ENCODE results near the gene RAB4A. TPM values are rescaled to one million over a fixed set of nuclear protein-coding genes. Genes with fewer than 3 reads are reported as not detected.

RAB4A gene
- total RNA-seq, 2 donors from 2014 or later: 80.9 to 103 TPM

- no peaks in the 10 kb centered on the region for H3K27me3 ChIP-seq
- no peak for TF ChIP-seq CTCF (IDR thresholded peaks at IDR 0.05)
- no peaks in the 10 kb centered on the region for H3K4me1 ChIP-seq
- H3K36me3 ChIP-seq: no peaks in the 10 kb centered on the region
- H3K9me3 ChIP-seq: no peaks in the 10 kb centered on the region
- intact Hi-C loops (cut with DNase I): no loop called here
- no peak overlapping the region for H3K4me3 ChIP-seq
- H3K27ac ChIP-seq: no peak overlapping the region
- no peak overlapping the region for H3K9ac ChIP-seq (ENCODE audit: low read depth in 2 of 2, low read length in 2 of 2)
- DNase-seq: no peak
Measured at GRCh38 chr1:229260297-229260696, 10.6 kb upstream of the RAB4A start.

- Histone ChIP-seq H3K27ac (no peak overlapping the region), H3K9me3 (no peaks in the 10 kb centered on the region), H3K36me3 (no peaks in the 10 kb centered on the region), H3K4me3 (no peak overlapping the region), H3K27me3 (no peaks in the 10 kb centered on the region), H3K9ac (ENCODE audit: low read depth in 2 of 2, low read length in 2 of 2) (no peak overlapping the region), H3K4me1 (no peaks in the 10 kb centered on the region)
- no peak for DNase-seq
- no peak for TF ChIP-seq CTCF (IDR thresholded peaks at IDR 0.05)
- intact Hi-C loops (cut with DNase I): no loop called here
Measured at GRCh38 chr1:229262239-229262638, 8.7 kb upstream of the RAB4A start.

- Histone ChIP-seq H3K27me3 (no peaks in the 10 kb centered on the region), H3K36me3 (no peaks in the 10 kb centered on the region), H3K9ac (ENCODE audit: low read depth in 2 of 2, low read length in 2 of 2) (no peak overlapping the region), H3K27ac (no peak overlapping the region), H3K4me1 (no peaks in the 10 kb centered on the region), H3K4me3 (no peak overlapping the region), H3K9me3 (no peaks in the 10 kb centered on the region)
- no peak for DNase-seq
- intact Hi-C loops (cut with DNase I): no loop called here
- TF ChIP-seq CTCF (IDR thresholded peaks at IDR 0.05): no peak
Measured at GRCh38 chr1:229263254-229263653, 7.7 kb upstream of the RAB4A start.

- no peak for TF ChIP-seq CTCF (IDR thresholded peaks at IDR 0.05)
- Histone ChIP-seq H3K9ac (ENCODE audit: low read depth in 2 of 2, low read length in 2 of 2) (no peak overlapping the region), H3K36me3 (no peaks in the 10 kb centered on the region), H3K4me1 (no peaks in the 10 kb centered on the region), H3K27ac (no peak overlapping the region), H3K27me3 (no peaks in the 10 kb centered on the region), H3K4me3 (no peak overlapping the region), H3K9me3 (no peaks in the 10 kb centered on the region)
- DNase-seq: no peak
- intact Hi-C loops (cut with DNase I): no loop called here
Measured at GRCh38 chr1:229264068-229264467, 6.8 kb upstream of the RAB4A start.

- H3K9me3 ChIP-seq: no peaks in the 10 kb centered on the region
- intact Hi-C loops (cut with DNase I): no loop called here
- no peak overlapping the region for H3K9ac ChIP-seq (ENCODE audit: low read depth in 2 of 2, low read length in 2 of 2)
- no peaks in the 10 kb centered on the region for H3K27me3 ChIP-seq
- no peak for DNase-seq
- H3K4me3 ChIP-seq: no peak overlapping the region
- no peaks in the 10 kb centered on the region for H3K36me3 ChIP-seq
- H3K4me1 ChIP-seq: no peaks in the 10 kb centered on the region
- TF ChIP-seq CTCF (IDR thresholded peaks at IDR 0.05): no peak
- no peak overlapping the region for H3K27ac ChIP-seq
Measured at GRCh38 chr1:229264487-229264886, 6.4 kb upstream of the RAB4A start.

GRCh38 chr1:229266274-229266673, 4.6 kb upstream of the RAB4A start:
- intact Hi-C loops (cut with DNase I): no loop called here

More at GRCh38 chr1:229266274-229266673, 4.6 kb upstream of the RAB4A start:
- no peak overlapping the region for H3K27ac ChIP-seq
- no peak for TF ChIP-seq CTCF (IDR thresholded peaks at IDR 0.05)
- H3K4me1 ChIP-seq: no peaks in the 10 kb centered on the region
- DNase-seq: no peak
- H3K27me3 ChIP-seq: no peaks in the 10 kb centered on the region
- no peak overlapping the region for H3K4me3 ChIP-seq
- no peak overlapping the region for H3K9ac ChIP-seq (ENCODE audit: low read depth in 2 of 2, low read length in 2 of 2)
- no peaks in the 10 kb centered on the region for H3K9me3 ChIP-seq
- no peaks in the 10 kb centered on the region for H3K36me3 ChIP-seq
